Hepatocyte (in vitro differentiated cells): ENCODE results near the gene CH25H. TPM values are rescaled to one million over a fixed set of nuclear protein-coding genes. Genes with fewer than 3 reads are reported as not detected.

ENCODE experiments used
- DNase-seq: peaks from one replicate; pipeline ENCODE4 v3.0.0-alpha.2; 2016; ENCODE audit warnings: low spot score
- H2AFZ ChIP-seq: fragments of 200-600 bp; sonication (generic); 2 replicates; pipeline ENCODE4 v1.6.0; 2016; ENCODE audit warnings: antibody characterized with exemption, mild to moderate bottlenecking
- H3K27ac ChIP-seq: fragments of 200-600 bp; sonication (generic); 2 replicates; pipeline ENCODE4 v1.5.1; 2016; ENCODE audit warnings: mild to moderate bottlenecking
- H3K27me3 ChIP-seq: fragments of 200-600 bp; sonication (generic); 2 replicates; pipeline ENCODE4 v1.6.1; 2016
- H3K36me3 ChIP-seq: fragments of 200-600 bp; sonication (generic); replicated peaks from 2 replicates; pipeline ENCODE4 v1.5.1; 2016; ENCODE audit warnings: low read depth; ENCODE audit not compliant: insufficient read depth
- H3K4me1 ChIP-seq: fragments of 200-600 bp; sonication (generic); 2 replicates; pipeline ENCODE4 v1.5.1; 2016; ENCODE audit warnings: mild to moderate bottlenecking, moderate library complexity; ENCODE audit not compliant: insufficient read depth
- H3K4me2 ChIP-seq: fragments of 200-600 bp; sonication (generic); 2 replicates; pipeline ENCODE4 v1.6.0; 2016
- H3K4me3 ChIP-seq: fragments of 200-600 bp; sonication (generic); 2 replicates; pipeline ENCODE4 v1.5.1; 2016; ENCODE audit warnings: mild to moderate bottlenecking
- H3K79me2 ChIP-seq: fragments of 200-600 bp; sonication (generic); 2 replicates; pipeline ENCODE4 v1.6.0; 2017; ENCODE audit warnings: mild to moderate bottlenecking
- H3K9me2 ChIP-seq: fragments of 200-600 bp; sonication (generic); replicated peaks from 2 replicates; pipeline ENCODE4 v1.6.0; 2017; ENCODE audit warnings: mild to moderate bottlenecking; ENCODE audit not compliant: insufficient read depth
- H3K9me3 ChIP-seq: fragments of 200-600 bp; sonication (generic); 2 replicates; pipeline ENCODE4 v1.5.1; 2016; ENCODE audit warnings: low read depth, mild to moderate bottlenecking
- H4K20me1 ChIP-seq: fragments of 200-600 bp; sonication (generic); 2 replicates; pipeline ENCODE4 v1.6.0; 2016; ENCODE audit warnings: mild to moderate bottlenecking; ENCODE audit not compliant: insufficient read depth, poor library complexity, severe bottlenecking
- EZH2 ChIP-seq: fragments of 200-600 bp; sonication (generic); IDR thresholded peaks from 2 replicates; pipeline ENCODE4 v1.6.1; 2016; ENCODE audit warnings: antibody characterized with exemption, mild to moderate bottlenecking, borderline replicate concordance
- EZH2phosphoT487 ChIP-seq: fragments of 200-600 bp; sonication (generic); IDR thresholded peaks from one replicate; pipeline ENCODE4 v1.6.1; 2018; ENCODE audit warnings: antibody characterized with exemption, mild to moderate bottlenecking, low read depth, moderate library complexity; ENCODE audit not compliant: unreplicated experiment, severe bottlenecking
- WGBS: methylation state at CpG from one replicate; pipeline ENCODE4 v1.1.6; 2016; ENCODE audit warnings: low lambda C conversion rate; ENCODE audit errors: missing lambda C conversion rate; 5-methylcytosine and 5-hydroxymethylcytosine counted together
- polyA plus RNA-seq: library from polyadenylated mRNA; unstranded; fragments of >200 nt; fragmentation: Nextera tagmentation; extraction: Ambion mirVana; gene quantifications from 2 replicates; pipeline ENCODE4 v1.2.1, GENCODE V29; 2016
- total RNA-seq: library from RNA; depleted of rRNA; stranded (reverse); fragments of >200 nt; gene quantifications from 2 replicates; pipeline ENCODE4 v1.2.3, GENCODE V29; 2014
- TF ChIP-seq, protein P1 (sequence below): fragments of 200-600 bp; sonication (generic); IDR thresholded peaks from 2 replicates; pipeline ENCODE4 v1.5.1; 2016; ENCODE audit warnings: antibody characterized with exemption, mild to moderate bottlenecking; ENCODE audit not compliant: poor library complexity

CH25H gene
- total and polyA plus RNA-seq, 2 experiments from 2014 or later, result 3.8 to 8.8 TPM

DNA sequence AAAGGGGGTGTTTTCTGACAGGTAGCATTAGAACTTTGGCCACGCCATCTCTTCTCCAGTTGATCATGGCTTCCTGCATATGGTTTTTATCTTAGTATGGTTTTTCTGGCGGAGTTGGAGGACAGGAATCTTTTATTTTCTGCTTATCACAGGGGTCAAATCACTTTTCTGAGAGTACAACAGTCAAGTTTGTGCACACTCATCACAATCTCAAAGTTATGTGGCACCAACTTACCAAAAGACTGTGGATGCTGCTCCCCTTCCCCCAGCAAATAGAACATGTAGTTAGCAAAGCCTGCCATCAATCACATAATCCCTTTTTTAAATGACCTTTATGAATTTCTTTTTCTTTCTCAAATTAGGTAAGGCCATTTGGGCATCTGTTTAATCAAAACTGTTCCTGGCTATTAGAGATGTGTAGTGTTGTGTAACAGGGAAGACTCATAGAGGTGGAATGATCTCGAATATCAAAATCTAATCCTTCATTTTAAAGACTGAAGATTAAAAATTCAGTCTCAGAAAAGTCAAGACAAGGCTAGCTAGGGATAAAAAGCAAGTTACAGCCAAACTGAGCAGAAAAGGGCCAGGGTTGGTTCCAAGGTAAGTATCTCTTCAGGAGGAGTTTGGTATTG is 3.8 kb upstream of the CH25H start:
- 82% methylated on average over 3 of the region's 3 CpGs for WGBS
- Histone ChIP-seq H3K27me3 (peaks cover 58% of the 10 kb centered on the region), H3K4me3 (no peak overlapping the region), H3K4me2 (no peak overlapping the region), H3K36me3 (no peaks in the 10 kb centered on the region), H3K27ac (no peak overlapping the region), H3K4me1 (peaks cover 6% of the 10 kb centered on the region), H2AFZ (no peak overlapping the region), H3K9me2 (no peaks in the 10 kb centered on the region), H3K79me2 (no peaks in the 10 kb centered on the region), H4K20me1 (no peaks in the 10 kb centered on the region), H3K9me3 (no peaks in the 10 kb centered on the region)
- TF ChIP-seq EZH2 (no peak), EZH2phosphoT487 (no peak)
- TF ChIP-seq, protein P1, sequence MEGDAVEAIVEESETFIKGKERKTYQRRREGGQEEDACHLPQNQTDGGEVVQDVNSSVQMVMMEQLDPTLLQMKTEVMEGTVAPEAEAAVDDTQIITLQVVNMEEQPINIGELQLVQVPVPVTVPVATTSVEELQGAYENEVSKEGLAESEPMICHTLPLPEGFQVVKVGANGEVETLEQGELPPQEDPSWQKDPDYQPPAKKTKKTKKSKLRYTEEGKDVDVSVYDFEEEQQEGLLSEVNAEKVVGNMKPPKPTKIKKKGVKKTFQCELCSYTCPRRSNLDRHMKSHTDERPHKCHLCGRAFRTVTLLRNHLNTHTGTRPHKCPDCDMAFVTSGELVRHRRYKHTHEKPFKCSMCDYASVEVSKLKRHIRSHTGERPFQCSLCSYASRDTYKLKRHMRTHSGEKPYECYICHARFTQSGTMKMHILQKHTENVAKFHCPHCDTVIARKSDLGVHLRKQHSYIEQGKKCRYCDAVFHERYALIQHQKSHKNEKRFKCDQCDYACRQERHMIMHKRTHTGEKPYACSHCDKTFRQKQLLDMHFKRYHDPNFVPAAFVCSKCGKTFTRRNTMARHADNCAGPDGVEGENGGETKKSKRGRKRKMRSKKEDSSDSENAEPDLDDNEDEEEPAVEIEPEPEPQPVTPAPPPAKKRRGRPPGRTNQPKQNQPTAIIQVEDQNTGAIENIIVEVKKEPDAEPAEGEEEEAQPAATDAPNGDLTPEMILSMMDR, result no peak
- DNase-seq, result no peak

GRCh38 chr10:89209718-89210117 is 2.6 kb upstream of the CH25H start:
- DNase-seq, result no peak
- H3K4me1 ChIP-seq, result peaks cover 6% of the 10 kb centered on the region
- no peaks in the 10 kb centered on the region for H3K79me2 ChIP-seq
- no peak overlapping the region for H3K4me2 ChIP-seq
- peaks cover 70% of the 10 kb centered on the region for H3K27me3 ChIP-seq
- H3K4me3 ChIP-seq, result no peak overlapping the region
- no peaks in the 10 kb centered on the region for H3K9me3 ChIP-seq
- no peaks in the 10 kb centered on the region for H4K20me1 ChIP-seq
- WGBS, result 92% methylated on average over 5 of the region's 5 CpGs
- no peaks in the 10 kb centered on the region for H3K36me3 ChIP-seq
- no peak overlapping the region for H2AFZ ChIP-seq
- no peak for TF ChIP-seq EZH2phosphoT487
- H3K9me2 ChIP-seq, result no peaks in the 10 kb centered on the region
- no peak overlapping the region for H3K27ac ChIP-seq

DNA sequence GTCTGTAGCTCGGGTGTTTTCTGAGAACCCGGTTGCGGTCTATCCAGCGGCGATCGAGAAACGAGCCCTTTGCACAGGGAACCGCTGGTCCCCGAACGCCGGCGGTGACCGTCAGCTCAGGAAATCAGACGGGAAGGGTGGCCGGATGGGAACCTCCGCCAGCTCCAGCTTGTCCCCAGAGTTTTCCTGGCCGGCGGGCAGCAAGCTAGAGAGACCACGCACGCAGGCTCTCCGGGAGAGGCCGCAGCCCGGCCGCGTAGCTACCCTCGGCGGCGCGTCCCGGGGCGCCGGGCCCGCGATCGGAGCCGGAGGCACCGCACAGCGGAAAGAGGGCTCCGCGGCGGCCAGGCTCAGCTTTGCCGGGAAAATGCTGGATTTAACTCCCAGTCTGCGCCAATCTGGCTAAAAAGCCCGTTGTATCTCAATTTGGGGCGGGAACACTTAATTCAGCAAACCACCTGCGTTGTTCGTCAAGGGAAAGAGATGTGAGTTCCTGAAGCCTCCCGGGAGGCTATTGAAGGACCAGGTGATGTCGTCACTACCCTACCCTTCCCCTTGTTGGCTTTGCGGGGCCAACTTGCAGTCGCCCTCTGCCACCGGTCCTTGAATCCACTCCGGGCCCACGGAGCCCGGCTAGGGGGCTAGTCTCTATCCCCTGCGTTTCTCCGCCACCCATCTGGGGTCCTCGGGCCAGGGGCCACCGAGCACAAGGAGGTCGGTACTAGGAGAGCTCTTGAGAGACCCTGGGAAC is 859 bp upstream of the CH25H start:
- Histone ChIP-seq H3K9me2 (no peaks in the 10 kb centered on the region), H2AFZ (peak overlapping the region; percentile 64), H3K27ac (no peak overlapping the region), H3K4me2 (peak overlapping the region; percentile 95), H3K4me1 (peaks cover 6% of the 10 kb centered on the region), H4K20me1 (no peaks in the 10 kb centered on the region), H3K36me3 (no peaks in the 10 kb centered on the region), H3K27me3 (peaks cover 88% of the 10 kb centered on the region), H3K9me3 (no peaks in the 10 kb centered on the region), H3K79me2 (no peaks in the 10 kb centered on the region), H3K4me3 (peak overlapping the region; percentile 30)
- peak; percentile 26 for DNase-seq
- WGBS, result 4% methylated on average over 50 of the region's 60 CpGs
- TF ChIP-seq, protein P1, result no peak
- TF ChIP-seq EZH2, result peak; percentile 90
- TF ChIP-seq EZH2phosphoT487, result peak; percentile 55
